Activated B cell treated with CpG ODN at 0.5 μM for 24 hours (primary cell): Measurements from ENCODE around the gene CABLES2. TPM values are rescaled to one million over a fixed set of nuclear protein-coding genes. Genes with fewer than 3 reads are reported as not detected.

Experiments used
- ATAC-seq: fragments of 200-7000 bp; cut with Tn5 transposase; one replicate; pipeline ENCODE4 v1.10.0; 2021; ENCODE audit warnings: low read depth, mild to moderate bottlenecking, moderate library complexity
- CTCF ChIA-PET: fragments of 350-600 bp; sonication (Branson Sonifier 250); formaldehyde crosslinking; loops from one replicate; lab custom pipeline; 2021; ENCODE audit warnings: antibody characterized with exemption; lab: Charles Lee
- POLR2A ChIA-PET: fragments of 350-600 bp; sonication (Branson Sonifier 250); formaldehyde crosslinking; loops from one replicate; lab custom pipeline; 2021; ENCODE audit warnings: antibody characterized with exemption; lab: Charles Lee
- DNase-seq: peaks from one replicate; pipeline ENCODE4 v3.0.0; 2022
- H3K27ac Mint-ChIP-seq: one replicate; pipeline ENCODE4 v1.8.0; 2020; ENCODE audit warnings: mixed read lengths
- H3K27me3 Mint-ChIP-seq: one replicate; pipeline ENCODE4 v1.8.0; 2021; ENCODE audit warnings: mixed read lengths
- H3K36me3 Mint-ChIP-seq: one replicate; pipeline ENCODE4 v1.8.0; 2021; ENCODE audit warnings: low read depth, mixed read lengths
- H3K4me1 Mint-ChIP-seq: one replicate; pipeline ENCODE4 v1.8.0; 2021; ENCODE audit warnings: mixed read lengths
- H3K4me3 Mint-ChIP-seq: one replicate; pipeline ENCODE4 v1.8.0; 2020; ENCODE audit warnings: mild to moderate bottlenecking, mixed read lengths
- H3K9me3 Mint-ChIP-seq: one replicate; pipeline ENCODE4 v1.8.0; 2020; ENCODE audit warnings: mixed read lengths
- intact Hi-C: fragments of 100-400 bp; cut with micrococcal nuclease; formaldehyde crosslinking; loops from one replicate; pipeline ENCODE4 v1.15.1; 2024
- total RNA-seq: library from RNA; stranded (reverse); gene quantifications from 2 replicates; pipeline ENCODE4 v1.2.3, GENCODE V29; 2022
- TF ChIP-seq, protein P1 (sequence below): fragments of 200-600 bp; IDR thresholded peaks from one replicate; pipeline ENCODE4 v1.8.0; 2022; ENCODE audit warnings: antibody characterized with exemption, mild to moderate bottlenecking

CABLES2 gene
- total RNA-seq, 1 donor from 2014 or later = 6.6 TPM

GRCh38 chr20:62401331-62401779, 5.7 kb downstream of the CABLES2 start:
- intact Hi-C loops = no loop called here
- CTCF ChIA-PET = no interaction called here
- no peak for DNase-seq
- ATAC-seq = no peak
- H3K9me3 Mint-ChIP-seq = no peaks in the 10 kb centered on the region
- H3K4me1 Mint-ChIP-seq = peaks cover 27% of the 10 kb centered on the region
- POLR2A ChIA-PET = no interaction called here
- no peak overlapping the region for H3K27ac Mint-ChIP-seq
- TF ChIP-seq, protein P1, sequence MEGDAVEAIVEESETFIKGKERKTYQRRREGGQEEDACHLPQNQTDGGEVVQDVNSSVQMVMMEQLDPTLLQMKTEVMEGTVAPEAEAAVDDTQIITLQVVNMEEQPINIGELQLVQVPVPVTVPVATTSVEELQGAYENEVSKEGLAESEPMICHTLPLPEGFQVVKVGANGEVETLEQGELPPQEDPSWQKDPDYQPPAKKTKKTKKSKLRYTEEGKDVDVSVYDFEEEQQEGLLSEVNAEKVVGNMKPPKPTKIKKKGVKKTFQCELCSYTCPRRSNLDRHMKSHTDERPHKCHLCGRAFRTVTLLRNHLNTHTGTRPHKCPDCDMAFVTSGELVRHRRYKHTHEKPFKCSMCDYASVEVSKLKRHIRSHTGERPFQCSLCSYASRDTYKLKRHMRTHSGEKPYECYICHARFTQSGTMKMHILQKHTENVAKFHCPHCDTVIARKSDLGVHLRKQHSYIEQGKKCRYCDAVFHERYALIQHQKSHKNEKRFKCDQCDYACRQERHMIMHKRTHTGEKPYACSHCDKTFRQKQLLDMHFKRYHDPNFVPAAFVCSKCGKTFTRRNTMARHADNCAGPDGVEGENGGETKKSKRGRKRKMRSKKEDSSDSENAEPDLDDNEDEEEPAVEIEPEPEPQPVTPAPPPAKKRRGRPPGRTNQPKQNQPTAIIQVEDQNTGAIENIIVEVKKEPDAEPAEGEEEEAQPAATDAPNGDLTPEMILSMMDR = no peak
- H3K4me3 Mint-ChIP-seq = no peak overlapping the region
- H3K27me3 Mint-ChIP-seq = no peaks in the 10 kb centered on the region
- H3K36me3 Mint-ChIP-seq = peaks cover 6% of the 10 kb centered on the region

- ChIA-PET CTCF (no interaction called here), POLR2A (no interaction called here)
- Mint-ChIP-seq H3K4me1 (peaks cover 20% of the 10 kb centered on the region), H3K36me3 (peaks cover 6% of the 10 kb centered on the region), H3K27ac (no peak overlapping the region), H3K27me3 (no peaks in the 10 kb centered on the region), H3K9me3 (no peaks in the 10 kb centered on the region), H3K4me3 (no peak overlapping the region)
- DNase-seq (no peak), ATAC-seq (no peak)
- TF ChIP-seq, protein P1 = no peak
- intact Hi-C loops = no loop called here
These were observed 6.5 kb downstream of the CABLES2 start for GRCh38 chr20:62400541-62400940.

- Mint-ChIP-seq H3K27ac (no peak overlapping the region), H3K4me1 (peaks cover 15% of the 10 kb centered on the region), H3K36me3 (peaks cover 6% of the 10 kb centered on the region), H3K9me3 (no peaks in the 10 kb centered on the region), H3K4me3 (no peak overlapping the region), H3K27me3 (no peaks in the 10 kb centered on the region)
- POLR2A ChIA-PET = interaction anchor here (1.1 kb wide), 1 partner anchor 10 kb away, joined by 3 read pairs; no protein-coding TSS in a partner anchor
- no peak for ATAC-seq
- CTCF ChIA-PET = no interaction called here
- no peak for DNase-seq
- intact Hi-C loops = no loop called here
- TF ChIP-seq, protein P1 = no peak
These were observed 7.1 kb downstream of the CABLES2 start for GRCh38 chr20:62400021-62400420.

DNA sequence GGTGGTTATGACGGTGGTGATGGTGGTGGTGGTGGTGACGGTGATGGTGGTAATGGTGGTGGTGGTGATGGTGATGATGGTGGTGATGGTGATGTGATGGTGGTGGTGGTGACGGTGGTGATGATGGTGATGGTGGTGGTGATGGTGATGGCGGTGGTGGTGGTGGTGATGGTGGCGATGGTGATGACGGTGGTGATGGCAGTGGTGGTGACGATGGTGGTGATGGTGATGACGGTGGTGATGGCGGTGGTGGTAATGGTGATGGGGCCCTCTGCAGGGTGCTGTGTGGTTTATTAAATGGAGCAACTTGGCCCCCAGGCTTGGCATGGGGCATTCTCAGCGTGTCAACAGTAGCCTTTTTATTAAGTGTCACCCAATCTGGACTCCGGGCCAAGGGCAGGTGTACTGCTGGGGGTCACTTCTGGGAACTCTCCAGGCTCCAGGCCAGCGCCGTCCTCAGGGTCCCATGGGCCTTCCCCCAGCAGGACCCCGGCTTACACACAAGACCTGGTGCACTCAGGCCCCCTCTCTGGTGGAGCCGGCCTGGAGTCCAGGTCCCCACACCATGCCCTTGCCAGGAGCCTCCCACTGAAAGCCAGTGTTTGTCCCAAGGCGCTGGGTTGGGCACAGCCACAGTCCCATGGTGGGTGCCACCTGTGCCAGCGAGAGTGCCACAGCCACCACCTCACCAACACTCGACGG, 8.8 kb downstream of the CABLES2 start:
- Mint-ChIP-seq H3K27ac (no peak overlapping the region), H3K36me3 (peaks cover 17% of the 10 kb centered on the region), H3K4me3 (no peak overlapping the region), H3K9me3 (no peaks in the 10 kb centered on the region), H3K4me1 (peaks cover 12% of the 10 kb centered on the region), H3K27me3 (no peaks in the 10 kb centered on the region)
- POLR2A ChIA-PET = no interaction called here
- no peak for ATAC-seq
- TF ChIP-seq, protein P1 = no peak
- CTCF ChIA-PET = no interaction called here
- DNase-seq = no peak
- intact Hi-C loops = no loop called here

- no peak for DNase-seq
- CTCF ChIA-PET = no interaction called here
- H3K9me3 Mint-ChIP-seq = no peaks in the 10 kb centered on the region
- no peaks in the 10 kb centered on the region for H3K27me3 Mint-ChIP-seq
- no peak for ATAC-seq
- H3K36me3 Mint-ChIP-seq = peaks cover 29% of the 10 kb centered on the region
- no peak overlapping the region for H3K27ac Mint-ChIP-seq
- intact Hi-C loops = no loop called here
- TF ChIP-seq, protein P1 = no peak
- H3K4me1 Mint-ChIP-seq = peaks cover 4% of the 10 kb centered on the region
- POLR2A ChIA-PET = no interaction called here
- H3K4me3 Mint-ChIP-seq = no peak overlapping the region
These were observed 10.5 kb downstream of the CABLES2 start for GRCh38 chr20:62396367-62397239.
